GM23248 (cell line): ENCODE measurements around the gene SMAD1. TPM values are rescaled to one million over a fixed set of nuclear protein-coding genes. Genes with fewer than 3 reads are reported as not detected.

Experiments
- DNase-seq: peaks from one replicate; pipeline ENCODE4 v3.0.0-alpha.2; 2015
- H2AFZ ChIP-seq: fragments of 200-600 bp; sonication (generic); 2 replicates; pipeline ENCODE4 v1.6.1; 2016; ENCODE audit warnings: antibody characterized with exemption
- H3F3A ChIP-seq: fragments of 200-600 bp; sonication (generic); 2 replicates; pipeline ENCODE4 v1.6.1; 2016; ENCODE audit warnings: mild to moderate bottlenecking, antibody characterized with exemption, mixed run types; ENCODE audit not compliant: insufficient read depth
- H3K27ac ChIP-seq: fragments of 200-600 bp; sonication (generic); 2 replicates; pipeline ENCODE4 v1.5.1; 2016; ENCODE audit warnings: mild to moderate bottlenecking
- H3K27me3 ChIP-seq: fragments of 200-600 bp; sonication (generic); replicated peaks from 2 replicates; pipeline ENCODE4 v1.6.1; 2016; ENCODE audit warnings: mild to moderate bottlenecking; ENCODE audit not compliant: insufficient read depth
- H3K36me3 ChIP-seq: fragments of 200-600 bp; sonication (generic); 2 replicates; pipeline ENCODE4 v1.6.1; 2016; ENCODE audit warnings: low read depth, mild to moderate bottlenecking
- H3K4me1 ChIP-seq: fragments of 200-600 bp; sonication (generic); 2 replicates; pipeline ENCODE4 v1.6.1; 2016; ENCODE audit warnings: mild to moderate bottlenecking; ENCODE audit not compliant: insufficient read depth
- H3K4me2 ChIP-seq: fragments of 200-600 bp; sonication (generic); one replicate; pipeline ENCODE4 v1.6.1; 2016; ENCODE audit warnings: mild to moderate bottlenecking; ENCODE audit not compliant: unreplicated experiment
- H3K4me3 ChIP-seq: fragments of 200-600 bp; sonication (generic); 2 replicates; pipeline ENCODE4 v1.5.1; 2016; ENCODE audit warnings: mild to moderate bottlenecking
- H3K79me2 ChIP-seq: fragments of 200-600 bp; sonication (generic); 2 replicates; pipeline ENCODE4 v1.6.1; 2016; ENCODE audit warnings: mild to moderate bottlenecking; ENCODE audit not compliant: insufficient read depth
- H3K9ac ChIP-seq: fragments of 200-600 bp; sonication (generic); 2 replicates; pipeline ENCODE4 v1.6.1; 2016; ENCODE audit warnings: mild to moderate bottlenecking
- H3K9me2 ChIP-seq: fragments of 200-600 bp; sonication (generic); 2 replicates; pipeline ENCODE4 v1.6.1; 2016; ENCODE audit warnings: mixed run types, mild to moderate bottlenecking, moderate library complexity; ENCODE audit not compliant: insufficient read depth
- H3K9me3 ChIP-seq: fragments of 200-600 bp; sonication (generic); one replicate; pipeline ENCODE4 v1.6.1; 2017; ENCODE audit warnings: low read depth
- H4K20me1 ChIP-seq: fragments of 200-600 bp; sonication (generic); 2 replicates; pipeline ENCODE4 v1.6.0; 2016; ENCODE audit not compliant: insufficient read depth
- EZH2 ChIP-seq: fragments of 200-600 bp; sonication (generic); IDR thresholded peaks from 2 replicates; pipeline ENCODE4 v1.6.1; 2018; ENCODE audit warnings: antibody characterized with exemption, mild to moderate bottlenecking; ENCODE audit not compliant: insufficient read depth, poor library complexity, severe bottlenecking
- EZH2phosphoT487 ChIP-seq: fragments of 200-600 bp; sonication (generic); IDR thresholded peaks from 2 replicates; pipeline ENCODE4 v1.6.1; 2018; ENCODE audit warnings: antibody characterized with exemption, moderate library complexity, mild to moderate bottlenecking, low read depth; ENCODE audit not compliant: insufficient read depth
- WGBS, 2 experiments: methylation state at CpG; one replicate each; pipeline ENCODE4 v1.1.6; 2015 to 2017; ENCODE audit warnings: low lambda C conversion rate in 2 of 2, low coverage in 1 of 2; ENCODE audit errors: missing lambda C conversion rate in 2 of 2; 5-methylcytosine and 5-hydroxymethylcytosine counted together
- in situ Hi-C: fragments of 300-500 bp; cut with MboI; formaldehyde crosslinking; loops from 2 replicates; pipeline ENCODE4 v1.15.0; 2020
- polyA plus RNA-seq: library from polyadenylated mRNA; unstranded; fragments of >200 nt; fragmentation: Nextera tagmentation; extraction: Ambion mirVana; gene quantifications from 2 replicates; pipeline ENCODE4 v1.2.1, GENCODE V29; 2016
- total RNA-seq: library from RNA; depleted of rRNA; stranded (reverse); fragments of >200 nt; shearing (Covaris generic); gene quantifications from 2 replicates; pipeline ENCODE4 v1.2.3, GENCODE V29; 2014

SMAD1 gene
- total and polyA plus RNA-seq, 2 experiments from 2014 or later, result 20.2 to 24.0 TPM

GRCh38 chr4:145528601-145529000 is 46.9 kb downstream of the SMAD1 start:
- 96 to 98% methylated on average over 3 of the region's 3 CpGs for WGBS, 2 experiments
- H3K27me3 ChIP-seq, result no peaks in the 10 kb centered on the region
- no peaks in the 10 kb centered on the region for H3K9me3 ChIP-seq
- H3K36me3 ChIP-seq, result no peaks in the 10 kb centered on the region
- H3K4me2 ChIP-seq, result no peak overlapping the region
- in situ Hi-C loops, result no loop called here
- H3K9me2 ChIP-seq, result no peaks in the 10 kb centered on the region
- no peak overlapping the region for H3K9ac ChIP-seq
- H2AFZ ChIP-seq, result no peak overlapping the region
- no peak for DNase-seq
- peaks cover 65% of the 10 kb centered on the region for H3K79me2 ChIP-seq
- H3F3A ChIP-seq, result peaks cover 21% of the 10 kb centered on the region
- H3K4me1 ChIP-seq, result peaks cover 16% of the 10 kb centered on the region
- H4K20me1 ChIP-seq, result no peaks in the 10 kb centered on the region
- H3K4me3 ChIP-seq, result no peak overlapping the region
- no peak overlapping the region for H3K27ac ChIP-seq
- TF ChIP-seq EZH2 (no peak), EZH2phosphoT487 (no peak)

- H3K9me3 ChIP-seq, result no peaks in the 10 kb centered on the region
- H3K4me2 ChIP-seq, result no peak overlapping the region
- H3K36me3 ChIP-seq, result no peaks in the 10 kb centered on the region
- in situ Hi-C loops, result no loop called here
- peaks cover 8% of the 10 kb centered on the region for H3K4me1 ChIP-seq
- peaks cover 64% of the 10 kb centered on the region for H3K79me2 ChIP-seq
- 76 to 80% methylated on average over 2 of the region's 2 CpGs for WGBS, 2 experiments
- H3K9ac ChIP-seq, result no peak overlapping the region
- TF ChIP-seq EZH2 (no peak), EZH2phosphoT487 (no peak)
- no peak overlapping the region for H3K27ac ChIP-seq
- H2AFZ ChIP-seq, result no peak overlapping the region
- DNase-seq, result no peak
- H3K27me3 ChIP-seq, result no peaks in the 10 kb centered on the region
- H3K4me3 ChIP-seq, result no peak overlapping the region
- no peaks in the 10 kb centered on the region for H3K9me2 ChIP-seq
- H3F3A ChIP-seq, result peaks cover 11% of the 10 kb centered on the region
- H4K20me1 ChIP-seq, result no peaks in the 10 kb centered on the region
Observed at GRCh38 chr4:145530189-145530588, 48.5 kb downstream of the SMAD1 start.

GRCh38 chr4:145530662-145531061 is 49.0 kb downstream of the SMAD1 start:
- 57 to 65% methylated on average over 1 of the region's 1 CpG for WGBS, 2 experiments

GRCh38 chr4:145531223-145531622 is 49.6 kb downstream of the SMAD1 start:
- in situ Hi-C loops, result no loop called here
- Histone ChIP-seq H3K27me3 (no peaks in the 10 kb centered on the region), H3K27ac (no peak overlapping the region), H2AFZ (no peak overlapping the region), H3K79me2 (peaks cover 68% of the 10 kb centered on the region), H3K9ac (no peak overlapping the region), H3K4me3 (no peak overlapping the region), H3K4me1 (0 out of 2 replicates have a peak, but pooled peaks cover 6% of the 10 kb centered on the region), H4K20me1 (no peaks in the 10 kb centered on the region), H3K36me3 (no peaks in the 10 kb centered on the region), H3K9me2 (no peaks in the 10 kb centered on the region), H3F3A (peaks cover 1% of the 10 kb centered on the region; the same call in 1 of the 2 replicates), H3K9me3 (no peaks in the 10 kb centered on the region), H3K4me2 (no peak overlapping the region)
- DNase-seq, result no peak
- TF ChIP-seq EZH2 (no peak), EZH2phosphoT487 (no peak)
- WGBS, 2 experiments, result 67 to 72% methylated on average over 2 of the region's 2 CpGs

More at GRCh38 chr4:145530662-145531061, 49.0 kb downstream of the SMAD1 start:
- no peak for DNase-seq
- Histone ChIP-seq H3K9me3 (no peaks in the 10 kb centered on the region), H3K9ac (no peak overlapping the region), H2AFZ (no peak overlapping the region), H3K27ac (no peak overlapping the region), H3K79me2 (peaks cover 69% of the 10 kb centered on the region), H3K36me3 (no peaks in the 10 kb centered on the region), H3K4me3 (no peak overlapping the region), H3F3A (peaks cover 7% of the 10 kb centered on the region; the same call in 1 of the 2 replicates), H3K4me1 (0 out of 2 replicates have a peak, but pooled peaks cover 6% of the 10 kb centered on the region), H3K4me2 (no peak overlapping the region), H3K9me2 (no peaks in the 10 kb centered on the region), H4K20me1 (no peaks in the 10 kb centered on the region), H3K27me3 (no peaks in the 10 kb centered on the region)
- TF ChIP-seq EZH2 (no peak), EZH2phosphoT487 (no peak)
- in situ Hi-C loops, result no loop called here

GRCh38 chr4:145531859-145532258 is 50.2 kb downstream of the SMAD1 start:
- Histone ChIP-seq H3K79me2 (peaks cover 65% of the 10 kb centered on the region), H3K9ac (no peak overlapping the region), H3K4me3 (no peak overlapping the region), H3K27me3 (no peaks in the 10 kb centered on the region), H3K4me2 (no peak overlapping the region), H3K9me3 (no peaks in the 10 kb centered on the region), H3K4me1 (0 out of 2 replicates have a peak, but pooled peaks cover 6% of the 10 kb centered on the region), H3K9me2 (no peaks in the 10 kb centered on the region), H4K20me1 (no peaks in the 10 kb centered on the region), H3K36me3 (no peaks in the 10 kb centered on the region), H3K27ac (no peak overlapping the region), H2AFZ (no peak overlapping the region), H3F3A (no peaks in the 10 kb centered on the region)
- in situ Hi-C loops, result no loop called here
- 96 to 99% methylated on average over 5 of the region's 5 CpGs for WGBS, 2 experiments
- DNase-seq, result no peak
- TF ChIP-seq EZH2phosphoT487 (no peak), EZH2 (no peak)
